Stimulated activated memory B cell treated with anti-CD40 and anti-IgM and Interleukin-4, amounts not matched to agents 10 μg/mL and 1 μg/mL and 100 μg/mL, for 72 hours (primary cell): Measurements from ENCODE around the gene EEFSEC.
A peak's percentile ranks its signal among the peaks of the same experiment; 100 is the strongest.

Experiments used
- ATAC-seq: fragments of 150-1000 bp; cut with Tn5 transposase; 2 replicates; pipeline ENCODE4 v1.10.0; 2021
- H3K27ac Mint-ChIP-seq: one replicate; pipeline ENCODE4 v1.8.0; 2022; ENCODE audit warnings: mild to moderate bottlenecking, mixed read lengths
- H3K27me3 Mint-ChIP-seq: one replicate; pipeline ENCODE4 v1.8.0; 2022; ENCODE audit warnings: mixed read lengths
- H3K36me3 Mint-ChIP-seq: one replicate; pipeline ENCODE4 v1.8.0; 2022; ENCODE audit warnings: mixed read lengths
- H3K4me1 Mint-ChIP-seq: one replicate; pipeline ENCODE4 v1.8.0; 2022; ENCODE audit warnings: mixed read lengths
- H3K4me3 Mint-ChIP-seq: one replicate; pipeline ENCODE4 v1.8.0; 2022; ENCODE audit warnings: mild to moderate bottlenecking, moderate library complexity, mixed read lengths
- H3K9me3 Mint-ChIP-seq: one replicate; pipeline ENCODE4 v1.8.0; 2022; ENCODE audit warnings: mixed read lengths

EEFSEC gene

GRCh38 chr3:128214056-128214455, 60.8 kb downstream of the EEFSEC start:
- H3K9me3 Mint-ChIP-seq, result no peaks in the 10 kb centered on the region

GRCh38 chr3:128215290-128215689, 62.0 kb downstream of the EEFSEC start:
- Mint-ChIP-seq H3K4me1 (peaks cover 16% of the 10 kb centered on the region), H3K9me3 (peaks cover 3% of the 10 kb centered on the region), H3K27me3 (no peaks in the 10 kb centered on the region), H3K27ac (no peak overlapping the region), H3K4me3 (no peak overlapping the region), H3K36me3 (peaks cover 31% of the 10 kb centered on the region)
- ATAC-seq, result no peak

More at GRCh38 chr3:128214056-128214455, 60.8 kb downstream of the EEFSEC start:
- Mint-ChIP-seq H3K27ac (no peak overlapping the region), H3K4me1 (peaks cover 16% of the 10 kb centered on the region), H3K27me3 (no peaks in the 10 kb centered on the region), H3K36me3 (peaks cover 19% of the 10 kb centered on the region), H3K4me3 (no peak overlapping the region)
- no peak for ATAC-seq

- H3K27me3 Mint-ChIP-seq, result no peaks in the 10 kb centered on the region
- H3K9me3 Mint-ChIP-seq, result peaks cover 4% of the 10 kb centered on the region
- H3K36me3 Mint-ChIP-seq, result peaks cover 37% of the 10 kb centered on the region
- no peak for ATAC-seq
- H3K27ac Mint-ChIP-seq, result no peak overlapping the region
- no peak overlapping the region for H3K4me3 Mint-ChIP-seq
- H3K4me1 Mint-ChIP-seq, result peaks cover 16% of the 10 kb centered on the region
Measured at GRCh38 chr3:128215800-128216495, 62.7 kb downstream of the EEFSEC start.

- Mint-ChIP-seq H3K4me1 (peaks cover 16% of the 10 kb centered on the region), H3K27ac (peak overlapping the region; percentile 19), H3K27me3 (no peaks in the 10 kb centered on the region), H3K4me3 (no peak overlapping the region), H3K36me3 (peaks cover 41% of the 10 kb centered on the region), H3K9me3 (peaks cover 9% of the 10 kb centered on the region)
- ATAC-seq, result no peak
Measured at GRCh38 chr3:128217702-128218547, 64.6 kb downstream of the EEFSEC start.

- H3K4me3 Mint-ChIP-seq, result no peak overlapping the region
- H3K27me3 Mint-ChIP-seq, result no peaks in the 10 kb centered on the region
- H3K9me3 Mint-ChIP-seq, result peaks cover 12% of the 10 kb centered on the region
- no peak for ATAC-seq
- no peak overlapping the region for H3K27ac Mint-ChIP-seq
- peaks cover 49% of the 10 kb centered on the region for H3K36me3 Mint-ChIP-seq
- H3K4me1 Mint-ChIP-seq, result peaks cover 16% of the 10 kb centered on the region
Measured at GRCh38 chr3:128218548-128219257, 65.4 kb downstream of the EEFSEC start.

GRCh38 chr3:128221328-128221727, 68.0 kb downstream of the EEFSEC start:
- Mint-ChIP-seq H3K27me3 (no peaks in the 10 kb centered on the region), H3K4me3 (no peak overlapping the region), H3K4me1 (peaks cover 7% of the 10 kb centered on the region), H3K27ac (no peak overlapping the region), H3K9me3 (peaks cover 15% of the 10 kb centered on the region), H3K36me3 (peaks cover 55% of the 10 kb centered on the region)
- ATAC-seq, result no peak

GRCh38 chr3:128222796-128223385, 69.6 kb downstream of the EEFSEC start:
- Mint-ChIP-seq H3K9me3 (peaks cover 15% of the 10 kb centered on the region), H3K4me3 (no peak overlapping the region), H3K27ac (no peak overlapping the region), H3K4me1 (peaks cover under 1% of the 10 kb centered on the region), H3K27me3 (no peaks in the 10 kb centered on the region), H3K36me3 (peaks cover 49% of the 10 kb centered on the region)
- ATAC-seq, result no peak

- ATAC-seq, result no peak
- Mint-ChIP-seq H3K36me3 (peaks cover 20% of the 10 kb centered on the region), H3K4me3 (no peak overlapping the region), H3K9me3 (peaks cover 8% of the 10 kb centered on the region), H3K27ac (no peak overlapping the region), H3K4me1 (no peaks in the 10 kb centered on the region), H3K27me3 (no peaks in the 10 kb centered on the region)
Measured at GRCh38 chr3:128226186-128226725, 73.0 kb downstream of the EEFSEC start.

- peaks cover 8% of the 10 kb centered on the region for H3K9me3 Mint-ChIP-seq
- H3K27ac Mint-ChIP-seq, result no peak overlapping the region
Measured at GRCh38 chr3:128226795-128227395, 73.6 kb downstream of the EEFSEC start.

GRCh38 chr3:128227507-128227906, 74.2 kb downstream of the EEFSEC start:
- peaks cover 15% of the 10 kb centered on the region for H3K36me3 Mint-ChIP-seq
- H3K9me3 Mint-ChIP-seq, result peaks cover 7% of the 10 kb centered on the region
- H3K4me3 Mint-ChIP-seq, result no peak overlapping the region
- ATAC-seq, result no peak
- H3K27me3 Mint-ChIP-seq, result no peaks in the 10 kb centered on the region
- no peak overlapping the region for H3K27ac Mint-ChIP-seq
- H3K4me1 Mint-ChIP-seq, result no peaks in the 10 kb centered on the region

More at GRCh38 chr3:128226795-128227395, 73.6 kb downstream of the EEFSEC start:
- Mint-ChIP-seq H3K36me3 (peaks cover 19% of the 10 kb centered on the region), H3K4me3 (no peak overlapping the region), H3K27me3 (no peaks in the 10 kb centered on the region), H3K4me1 (no peaks in the 10 kb centered on the region)
- no peak for ATAC-seq

- Mint-ChIP-seq H3K27ac (no peak overlapping the region), H3K4me1 (no peaks in the 10 kb centered on the region), H3K36me3 (peaks cover 9% of the 10 kb centered on the region), H3K9me3 (peaks cover 6% of the 10 kb centered on the region), H3K4me3 (no peak overlapping the region), H3K27me3 (no peaks in the 10 kb centered on the region)
- ATAC-seq, result no peak
Measured at GRCh38 chr3:128228366-128228910, 75.2 kb downstream of the EEFSEC start.

GRCh38 chr3:128229106-128229857, 76.0 kb downstream of the EEFSEC start:
- Mint-ChIP-seq H3K27ac (no peak overlapping the region), H3K27me3 (no peaks in the 10 kb centered on the region), H3K9me3 (no peaks in the 10 kb centered on the region), H3K4me3 (no peak overlapping the region), H3K4me1 (no peaks in the 10 kb centered on the region), H3K36me3 (peaks cover under 1% of the 10 kb centered on the region)
- ATAC-seq, result no peak

GRCh38 chr3:128231606-128232005, 78.3 kb downstream of the EEFSEC start:
- H3K4me1 Mint-ChIP-seq, result peaks cover 4% of the 10 kb centered on the region
- no peaks in the 10 kb centered on the region for H3K9me3 Mint-ChIP-seq
- no peak overlapping the region for H3K27ac Mint-ChIP-seq
- no peak for ATAC-seq
- no peaks in the 10 kb centered on the region for H3K27me3 Mint-ChIP-seq
- no peaks in the 10 kb centered on the region for H3K36me3 Mint-ChIP-seq
- no peak overlapping the region for H3K4me3 Mint-ChIP-seq
